ENCODE data around the gene MUSK. TPM values are rescaled to one million over a fixed set of nuclear protein-coding genes. Genes with fewer than 3 reads are reported as not detected.
"Not testable (repeated sequence)": the region's sequence is repeated elsewhere in the genome, so short reads cannot be mapped to it uniquely, and the experiment has no call there.

MUSK gene
- total RNA-seq, 1 donor from 2014 or later, result not detected

DNA sequence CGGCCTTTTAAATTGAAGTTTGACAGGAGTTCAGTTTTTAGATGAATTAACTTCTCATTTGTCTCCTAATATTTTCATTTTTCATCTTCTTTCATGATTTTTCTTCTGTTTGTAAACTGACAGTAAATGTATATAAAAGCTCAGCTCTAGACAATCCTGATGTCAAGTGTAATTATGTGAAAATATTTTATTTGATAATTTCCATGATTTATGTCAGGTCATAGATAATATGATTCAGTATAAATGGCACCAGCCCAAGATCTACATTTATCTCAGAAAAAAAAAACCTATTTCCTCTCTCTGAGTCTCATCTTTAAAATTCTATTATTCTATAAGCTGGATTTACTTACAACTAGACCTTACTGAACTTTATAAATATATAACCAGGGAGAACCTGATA is 115.7 kb downstream of the MUSK start:
- Mint-ChIP-seq H3K4me1 (ENCODE audit: low read depth, unreplicated experiment) (no peaks in the 10 kb centered on the region), H3K36me3 (ENCODE audit: unreplicated experiment) (no peaks in the 10 kb centered on the region), H3K4me3 (ENCODE audit: unreplicated experiment) (no peak overlapping the region), H3K9me3 (ENCODE audit: unreplicated experiment) (no peaks in the 10 kb centered on the region), H3K27ac (ENCODE audit: unreplicated experiment) (no peak overlapping the region), H3K27me3 (ENCODE audit: unreplicated experiment) (no peaks in the 10 kb centered on the region)
- TF ChIP-seq, protein P1, sequence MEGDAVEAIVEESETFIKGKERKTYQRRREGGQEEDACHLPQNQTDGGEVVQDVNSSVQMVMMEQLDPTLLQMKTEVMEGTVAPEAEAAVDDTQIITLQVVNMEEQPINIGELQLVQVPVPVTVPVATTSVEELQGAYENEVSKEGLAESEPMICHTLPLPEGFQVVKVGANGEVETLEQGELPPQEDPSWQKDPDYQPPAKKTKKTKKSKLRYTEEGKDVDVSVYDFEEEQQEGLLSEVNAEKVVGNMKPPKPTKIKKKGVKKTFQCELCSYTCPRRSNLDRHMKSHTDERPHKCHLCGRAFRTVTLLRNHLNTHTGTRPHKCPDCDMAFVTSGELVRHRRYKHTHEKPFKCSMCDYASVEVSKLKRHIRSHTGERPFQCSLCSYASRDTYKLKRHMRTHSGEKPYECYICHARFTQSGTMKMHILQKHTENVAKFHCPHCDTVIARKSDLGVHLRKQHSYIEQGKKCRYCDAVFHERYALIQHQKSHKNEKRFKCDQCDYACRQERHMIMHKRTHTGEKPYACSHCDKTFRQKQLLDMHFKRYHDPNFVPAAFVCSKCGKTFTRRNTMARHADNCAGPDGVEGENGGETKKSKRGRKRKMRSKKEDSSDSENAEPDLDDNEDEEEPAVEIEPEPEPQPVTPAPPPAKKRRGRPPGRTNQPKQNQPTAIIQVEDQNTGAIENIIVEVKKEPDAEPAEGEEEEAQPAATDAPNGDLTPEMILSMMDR (IDR thresholded peaks at IDR 0.05; ENCODE audit: partially characterized antibody, unreplicated experiment), result no peak
- no peak for DNase-seq

DNA sequence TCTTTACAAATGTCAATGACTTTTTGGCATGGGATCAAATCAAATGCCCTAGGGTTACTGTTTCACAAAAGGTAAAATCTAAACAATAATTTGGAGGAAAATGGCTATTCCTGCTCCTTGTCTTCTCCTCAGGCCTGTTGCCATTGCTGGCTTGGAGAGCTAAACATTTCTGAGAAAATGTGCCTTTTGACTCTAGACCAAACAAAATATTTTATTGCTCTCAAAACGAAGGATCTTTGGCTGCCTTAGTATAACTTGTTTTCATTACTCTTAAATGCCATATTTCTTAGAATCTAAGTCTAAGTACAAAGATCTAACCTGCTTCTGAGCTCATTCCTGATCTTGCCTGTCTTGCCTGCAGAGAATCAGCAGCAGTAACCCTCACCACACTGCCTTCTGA is 116.6 kb downstream of the MUSK start:
- Mint-ChIP-seq H3K27ac (ENCODE audit: unreplicated experiment) (no peak overlapping the region), H3K36me3 (ENCODE audit: unreplicated experiment) (no peaks in the 10 kb centered on the region)

GRCh38 chr9:110788396-110788795 is 119.8 kb downstream of the MUSK start:
- not testable (repeated sequence) for H3K9me3 Mint-ChIP-seq (ENCODE audit: unreplicated experiment); H3K4me1 Mint-ChIP-seq (ENCODE audit: low read depth, unreplicated experiment); H3K36me3 Mint-ChIP-seq (ENCODE audit: unreplicated experiment); H3K27ac Mint-ChIP-seq (ENCODE audit: unreplicated experiment); H3K4me3 Mint-ChIP-seq (ENCODE audit: unreplicated experiment); DNase-seq; H3K27me3 Mint-ChIP-seq (ENCODE audit: unreplicated experiment)

More for the DNA sequence above, 116.6 kb downstream of the MUSK start:
- Mint-ChIP-seq H3K4me1 (ENCODE audit: low read depth, unreplicated experiment) (no peaks in the 10 kb centered on the region), H3K9me3 (ENCODE audit: unreplicated experiment) (no peaks in the 10 kb centered on the region), H3K4me3 (ENCODE audit: unreplicated experiment) (no peak overlapping the region), H3K27me3 (ENCODE audit: unreplicated experiment) (no peaks in the 10 kb centered on the region)
- DNase-seq, result no peak
- TF ChIP-seq, protein P1 (IDR thresholded peaks at IDR 0.05; ENCODE audit: partially characterized antibody, unreplicated experiment), result no peak

DNA sequence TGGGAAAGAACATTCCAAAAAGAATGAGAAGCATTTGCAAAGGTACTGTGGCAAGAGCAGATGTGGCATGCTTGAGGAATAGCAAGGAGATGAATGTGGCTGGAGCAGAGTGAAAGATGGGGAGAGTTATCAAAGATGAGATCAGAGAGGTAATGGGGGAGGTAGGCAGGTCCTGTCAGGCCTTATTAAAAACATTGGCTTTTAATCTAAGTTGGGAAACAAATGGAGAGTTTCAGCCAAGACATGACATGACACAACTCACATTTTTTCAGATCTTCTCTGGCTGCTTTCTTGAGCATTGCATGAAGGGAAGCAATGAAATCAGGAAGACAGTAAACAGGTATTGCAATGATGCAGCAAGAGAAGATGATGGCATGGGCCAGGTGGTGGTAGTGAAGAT is 120.3 kb downstream of the MUSK start:
- no peak overlapping the region for H3K27ac Mint-ChIP-seq (ENCODE audit: unreplicated experiment)
- no peaks in the 10 kb centered on the region for H3K27me3 Mint-ChIP-seq (ENCODE audit: unreplicated experiment)
- no peaks in the 10 kb centered on the region for H3K36me3 Mint-ChIP-seq (ENCODE audit: unreplicated experiment)
- H3K4me1 Mint-ChIP-seq (ENCODE audit: low read depth, unreplicated experiment), result no peaks in the 10 kb centered on the region
- TF ChIP-seq, protein P1 (IDR thresholded peaks at IDR 0.05; ENCODE audit: partially characterized antibody, unreplicated experiment), result no peak
- no peak overlapping the region for H3K4me3 Mint-ChIP-seq (ENCODE audit: unreplicated experiment)
- DNase-seq, result no peak
- H3K9me3 Mint-ChIP-seq (ENCODE audit: unreplicated experiment), result no peaks in the 10 kb centered on the region

DNA sequence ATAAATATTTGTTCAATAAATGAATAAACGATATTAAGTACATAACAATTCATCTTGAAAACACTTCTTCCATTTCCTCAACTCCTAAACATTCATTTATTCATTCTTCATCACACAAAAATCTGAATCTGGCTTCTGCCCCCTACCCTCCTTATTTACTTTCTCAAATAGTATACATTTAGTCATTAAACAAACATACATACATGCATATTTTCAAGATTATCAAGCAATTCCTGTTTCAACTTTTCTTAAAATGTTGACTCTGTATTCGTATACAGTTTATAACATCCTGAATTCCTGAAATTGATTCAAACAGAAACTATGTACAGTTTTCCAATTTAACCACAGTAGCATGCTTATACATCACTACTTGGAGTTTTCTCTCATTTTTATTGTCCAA is 129.0 kb downstream of the MUSK start:
- Mint-ChIP-seq H3K4me3 (ENCODE audit: unreplicated experiment) (no peak overlapping the region), H3K9me3 (ENCODE audit: unreplicated experiment) (no peaks in the 10 kb centered on the region), H3K27me3 (ENCODE audit: unreplicated experiment) (no peaks in the 10 kb centered on the region), H3K4me1 (ENCODE audit: low read depth, unreplicated experiment) (no peaks in the 10 kb centered on the region), H3K27ac (ENCODE audit: unreplicated experiment) (no peak overlapping the region), H3K36me3 (ENCODE audit: unreplicated experiment) (no peaks in the 10 kb centered on the region)
- TF ChIP-seq, protein P1 (IDR thresholded peaks at IDR 0.05; ENCODE audit: partially characterized antibody, unreplicated experiment), result no peak
- no peak for DNase-seq

DNA sequence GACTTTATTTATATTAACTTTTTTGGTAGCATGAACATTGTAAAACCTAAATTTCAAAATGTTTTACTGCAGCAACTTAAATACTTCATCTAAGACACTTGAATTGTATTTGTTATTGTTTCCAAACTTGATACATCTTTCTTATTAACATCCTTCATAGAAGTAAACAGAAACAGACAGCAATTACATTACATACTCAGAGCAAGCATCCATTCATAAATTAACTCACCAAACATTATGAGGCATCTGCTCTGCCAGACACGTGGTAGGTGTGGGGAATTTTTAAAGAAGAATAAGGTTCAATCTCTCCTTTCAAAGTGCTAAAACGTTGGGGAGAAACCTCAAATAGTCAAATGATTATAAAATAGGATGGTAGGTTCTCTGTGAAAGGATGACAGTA is 130.8 kb downstream of the MUSK start:
- H3K4me3 Mint-ChIP-seq (ENCODE audit: unreplicated experiment), result no peak overlapping the region
- H3K4me1 Mint-ChIP-seq (ENCODE audit: low read depth, unreplicated experiment), result no peaks in the 10 kb centered on the region
- H3K36me3 Mint-ChIP-seq (ENCODE audit: unreplicated experiment), result no peaks in the 10 kb centered on the region
- no peak overlapping the region for H3K27ac Mint-ChIP-seq (ENCODE audit: unreplicated experiment)
- TF ChIP-seq, protein P1 (IDR thresholded peaks at IDR 0.05; ENCODE audit: partially characterized antibody, unreplicated experiment), result no peak
- no peaks in the 10 kb centered on the region for H3K9me3 Mint-ChIP-seq (ENCODE audit: unreplicated experiment)
- no peaks in the 10 kb centered on the region for H3K27me3 Mint-ChIP-seq (ENCODE audit: unreplicated experiment)
- DNase-seq, result no peak
